Stimulated activated CD4-positive, alpha-beta T cell treated with anti-CD3 and anti-CD28 coated beads, Interleukin-2, amount 100 ng/mL, for 48 hours (primary cell): ENCODE data around the gene GOLPH3L.
"Not testable (repeated sequence)": the region's sequence is repeated elsewhere in the genome, so short reads cannot be mapped to it uniquely, and the experiment has no call there.

Experiments used
- DNase-seq, 2 donors: peaks; one replicate each; pipeline ENCODE4 v3.0.0-alpha.2; 2020

Gene GOLPH3L

GRCh38 chr1:150696995-150697927 is at the start of gene GOLPH3L:
Gene GOLPH3L, minus strand, starts transcription at chr1:150697154. Its CDS starts 2,316 bp downstream, at chr1:150694838.
- DNase-seq: peak; percentile 72 to 79

GRCh38 chr1:150730130-150730721 is 33.3 kb upstream of the GOLPH3L start:
- DNase-seq: no peak

GRCh38 chr1:150724336-150724735 is 27.4 kb upstream of the GOLPH3L start:
- DNase-seq: no peak

- DNase-seq: no peak
These were observed 23.7 kb upstream of the GOLPH3L start, which contains the start of gene HORMAD1 for GRCh38 chr1:150720703-150721102. Gene HORMAD1, minus strand, starts transcription at chr1:150720895. Its CDS starts 1,390 bp downstream, at chr1:150719505.

- no peak for DNase-seq
These were observed 23.1 kb upstream of the GOLPH3L start for GRCh38 chr1:150720098-150720497.

GRCh38 chr1:150718225-150718891 is 21.4 kb upstream of the GOLPH3L start:
- no peak for DNase-seq

GRCh38 chr1:150709031-150709430 is 12.1 kb upstream of the GOLPH3L start:
- DNase-seq: not testable (repeated sequence)

- DNase-seq: peak; percentile 11 to 13
These were observed 11.6 kb upstream of the GOLPH3L start for GRCh38 chr1:150708595-150708994.

GRCh38 chr1:150706091-150706490 is 9.1 kb upstream of the GOLPH3L start:
- DNase-seq: no peak

- DNase-seq: no peak
These were observed 6.5 kb upstream of the GOLPH3L start for GRCh38 chr1:150703427-150703826.

GRCh38 chr1:150696590-150696989 is 364 bp downstream of the GOLPH3L start:
- DNase-seq: no peak

- DNase-seq: no peak
These were observed 792 bp downstream of the GOLPH3L start for GRCh38 chr1:150696162-150696561.

- no peak for DNase-seq
These were observed 1.4 kb downstream of the GOLPH3L start for GRCh38 chr1:150695561-150695960.

GRCh38 chr1:150692720-150693119 is 4.2 kb downstream of the GOLPH3L start:
- no peak for DNase-seq

GRCh38 chr1:150688763-150689162 is 8.2 kb downstream of the GOLPH3L start:
- no peak for DNase-seq

- DNase-seq: no peak
These were observed 10.7 kb downstream of the GOLPH3L start for GRCh38 chr1:150686275-150686674.

- DNase-seq: no peak
These were observed 13.0 kb downstream of the GOLPH3L start for GRCh38 chr1:150683914-150684313.

GRCh38 chr1:150678988-150679387 is 18.0 kb downstream of the GOLPH3L start:
- no peak for DNase-seq

GRCh38 chr1:150674881-150675280 is 22.1 kb downstream of the GOLPH3L start:
- DNase-seq: no peak

- no peak for DNase-seq
These were observed 33.6 kb downstream of the GOLPH3L start for GRCh38 chr1:150663321-150663720.

- no peak for DNase-seq
These were observed 34.1 kb downstream of the GOLPH3L start for GRCh38 chr1:150662811-150663210.

- no peak for DNase-seq
These were observed 35.8 kb downstream of the GOLPH3L start for GRCh38 chr1:150661156-150661555.

GRCh38 chr1:150660584-150660983 is 36.4 kb downstream of the GOLPH3L start:
- DNase-seq: no peak
